ENCODE data around the gene EFNA2. TPM values are rescaled to one million over a fixed set of nuclear protein-coding genes. Genes with fewer than 3 reads are reported as not detected.

EFNA2 gene
- total and polyA plus RNA-seq, 4 experiments from 2014 or later, result not detected

DNA sequence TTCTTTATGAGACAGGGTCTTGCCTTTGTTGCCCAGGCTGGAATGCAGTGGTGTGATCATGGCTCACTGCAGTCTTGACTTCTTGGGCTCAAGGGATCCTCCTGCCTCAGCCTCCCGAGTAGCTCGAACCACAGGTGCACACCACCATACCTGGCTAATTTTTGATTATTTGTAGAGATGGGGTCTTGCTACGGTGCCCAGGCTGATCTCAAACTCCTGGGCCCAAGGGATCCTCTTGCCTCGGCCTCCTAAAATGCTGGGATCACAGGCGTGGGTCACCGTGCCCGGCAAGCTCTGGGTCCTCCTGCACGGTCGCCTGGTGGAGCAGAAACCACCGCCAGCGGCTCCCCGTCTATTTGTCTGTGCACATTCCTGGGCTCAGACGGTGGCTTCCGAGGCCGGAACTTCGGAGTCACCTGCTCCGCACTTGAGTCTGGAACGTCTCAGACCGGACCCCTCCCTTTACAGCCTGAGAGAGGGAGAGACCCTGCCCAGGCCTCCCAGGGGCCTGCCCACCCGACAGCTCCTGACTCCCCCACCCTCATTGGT, 22.2 kb downstream of the EFNA2 start:
- H3K27me3 ChIP-seq (ENCODE audit: insufficient read depth, low read length), result no peaks in the 10 kb centered on the region
- Mint-ChIP-seq H3K4me1 (no peaks in the 10 kb centered on the region), H3K4me3 (no peak overlapping the region), H3K36me3 (no peaks in the 10 kb centered on the region), H3K9me3 (no peaks in the 10 kb centered on the region), H3K27me3 (no peaks in the 10 kb centered on the region), H3K27ac (peak overlapping the region in 1 of 7 donors; percentile 4)
- H3K9me3 ChIP-seq (ENCODE audit: control insufficient read depth in 1 of 2, low read length in 2 of 2), result no peaks in the 10 kb centered on the region
- POLR2A ChIA-PET (ENCODE audit: partially characterized antibody), result no interaction called here
- CTCF ChIA-PET (ENCODE audit: partially characterized antibody), result no interaction called here
- no peaks in the 10 kb centered on the region for H3K36me3 ChIP-seq (ENCODE audit: insufficient read depth, low read length)
- no peak overlapping the region for H3K4me3 ChIP-seq (ENCODE audit: low read length in 2 of 2)
- H3K27ac ChIP-seq (ENCODE audit: low read depth, low read length), result no peak overlapping the region
- intact Hi-C loops (cut with micrococcal nuclease), result no loop called here
- no peaks in the 10 kb centered on the region for H3K4me1 ChIP-seq (ENCODE audit: insufficient read depth, low read length)
- no peak for DNase-seq

DNA sequence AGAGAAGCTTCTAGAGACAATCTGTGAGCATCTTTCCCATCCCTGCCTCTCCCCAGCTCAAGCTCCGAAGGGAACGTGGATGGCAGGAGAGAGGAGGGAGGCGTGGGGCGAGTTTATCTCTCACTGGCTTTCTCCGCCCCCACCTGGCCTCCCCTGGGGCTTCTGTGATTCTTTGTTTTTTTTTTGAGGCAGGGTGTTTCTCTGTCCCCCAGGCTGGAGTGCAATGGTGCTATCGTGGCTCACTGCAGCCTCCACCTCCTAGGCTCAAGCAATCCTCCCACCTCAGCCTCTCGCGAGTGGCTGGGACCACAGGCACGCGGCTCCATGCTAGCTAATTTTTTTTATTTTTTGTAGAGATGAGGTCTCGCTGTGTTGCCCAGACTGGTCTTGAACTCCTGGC, 23.0 kb downstream of the EFNA2 start:
- Mint-ChIP-seq H3K4me1 (no peaks in the 10 kb centered on the region), H3K36me3 (no peaks in the 10 kb centered on the region), H3K9me3 (no peaks in the 10 kb centered on the region), H3K4me3 (no peak overlapping the region), H3K27me3 (no peaks in the 10 kb centered on the region), H3K27ac (no peak overlapping the region)
- intact Hi-C loops (cut with micrococcal nuclease), result no loop called here
- Histone ChIP-seq H3K4me3 (ENCODE audit: low read length in 2 of 2) (no peak overlapping the region), H3K9me3 (ENCODE audit: control insufficient read depth in 1 of 2, low read length in 2 of 2) (no peaks in the 10 kb centered on the region), H3K27me3 (ENCODE audit: insufficient read depth, low read length) (no peaks in the 10 kb centered on the region), H3K4me1 (ENCODE audit: insufficient read depth, low read length) (no peaks in the 10 kb centered on the region), H3K27ac (ENCODE audit: low read depth, low read length) (no peak overlapping the region), H3K36me3 (ENCODE audit: insufficient read depth, low read length) (no peaks in the 10 kb centered on the region)
- ChIA-PET POLR2A (ENCODE audit: partially characterized antibody) (no interaction called here), CTCF (ENCODE audit: partially characterized antibody) (interaction anchor here (1.1 kb wide), 1 partner anchor 29 kb away, joined by 3 read pairs; no protein-coding TSS in a partner anchor)
- DNase-seq, result no peak

DNA sequence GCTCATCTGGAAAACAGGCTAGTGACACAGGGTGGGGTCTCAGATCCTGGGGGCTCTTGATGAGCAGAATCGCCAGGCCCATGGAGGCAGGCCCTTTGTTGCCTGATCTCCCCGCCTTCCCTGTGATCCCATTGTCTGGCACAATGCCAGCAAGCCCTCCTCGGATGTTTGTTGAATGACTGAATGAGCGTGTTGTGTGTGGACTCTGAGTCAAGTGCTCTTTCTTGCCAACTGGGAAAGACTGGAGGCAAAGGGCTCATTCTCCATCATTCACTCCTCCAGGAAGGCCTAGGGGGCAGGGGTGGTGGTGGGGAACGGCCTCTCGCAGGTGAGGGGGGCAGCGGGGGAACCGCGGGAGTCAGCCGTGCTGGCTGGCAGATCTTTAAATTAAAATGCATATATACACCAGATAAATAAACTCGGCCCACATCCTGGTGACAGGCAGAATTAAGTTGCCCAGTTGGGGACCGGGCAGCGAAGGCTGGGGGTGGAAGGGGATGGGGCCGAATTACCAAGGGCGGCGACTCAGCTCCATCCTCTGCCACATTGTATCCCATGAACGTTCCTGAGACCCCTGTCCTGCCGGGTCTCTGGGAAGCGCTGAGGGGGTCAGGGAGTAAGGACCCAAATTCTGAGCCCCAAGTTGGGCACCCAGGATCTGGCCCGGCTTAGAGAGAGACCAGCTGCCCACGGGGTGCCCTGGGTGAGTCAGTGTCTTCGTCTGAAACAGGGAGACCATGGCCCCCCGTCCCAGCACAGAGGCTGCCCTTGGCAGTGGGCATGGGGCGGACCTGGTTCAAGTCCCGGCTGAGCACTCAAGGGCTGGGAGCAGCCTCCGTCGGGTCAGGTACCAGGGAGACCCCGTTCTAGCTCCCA, 24.5 kb downstream of the EFNA2 start:
- no peak overlapping the region for H3K27ac ChIP-seq (ENCODE audit: low read depth, low read length)
- H3K27me3 ChIP-seq (ENCODE audit: insufficient read depth, low read length), result no peaks in the 10 kb centered on the region
- POLR2A ChIA-PET (ENCODE audit: partially characterized antibody), result no interaction called here
- H3K4me3 ChIP-seq (ENCODE audit: low read length in 2 of 2), result no peak overlapping the region
- no peaks in the 10 kb centered on the region for H3K9me3 ChIP-seq (ENCODE audit: control insufficient read depth in 1 of 2, low read length in 2 of 2)
- Mint-ChIP-seq H3K4me3 (no peak overlapping the region), H3K27ac (no peak overlapping the region), H3K36me3 (no peaks in the 10 kb centered on the region), H3K9me3 (no peaks in the 10 kb centered on the region), H3K27me3 (peaks cover 0 to 3% of the 10 kb centered on the region in 2 donors), H3K4me1 (no peaks in the 10 kb centered on the region)
- no peaks in the 10 kb centered on the region for H3K4me1 ChIP-seq (ENCODE audit: insufficient read depth, low read length)
- H3K36me3 ChIP-seq (ENCODE audit: insufficient read depth, low read length), result no peaks in the 10 kb centered on the region
- intact Hi-C loops (cut with micrococcal nuclease), result no loop called here
- no peak for DNase-seq
- CTCF ChIA-PET (ENCODE audit: partially characterized antibody), result no interaction called here

DNA sequence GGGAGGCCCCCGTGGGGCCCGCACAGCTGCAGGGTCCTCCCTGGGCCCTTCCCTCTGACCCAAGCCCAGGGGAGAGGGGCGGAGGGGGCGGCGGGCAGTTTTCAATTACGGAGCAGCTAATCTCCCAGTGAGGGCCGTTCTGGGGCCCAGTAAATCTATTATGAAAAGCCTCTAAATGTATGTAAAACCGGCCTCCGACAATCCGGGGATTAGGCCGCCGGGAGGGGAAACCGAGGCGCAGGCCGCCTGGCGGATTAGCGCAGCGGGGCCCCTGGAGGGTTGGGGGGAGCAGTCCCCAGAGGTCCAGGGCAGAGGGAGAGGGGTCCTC, 25.1 kb downstream of the EFNA2 start:
- Mint-ChIP-seq H3K27me3 (peaks cover 0 to 5% of the 10 kb centered on the region in 2 donors), H3K4me3 (no peak overlapping the region), H3K9me3 (no peaks in the 10 kb centered on the region), H3K36me3 (no peaks in the 10 kb centered on the region), H3K27ac (no peak overlapping the region), H3K4me1 (no peaks in the 10 kb centered on the region)
- ChIA-PET POLR2A (ENCODE audit: partially characterized antibody) (no interaction called here), CTCF (ENCODE audit: partially characterized antibody) (no interaction called here)
- Histone ChIP-seq H3K9me3 (ENCODE audit: control insufficient read depth in 1 of 2, low read length in 2 of 2) (no peaks in the 10 kb centered on the region), H3K4me3 (ENCODE audit: low read length in 2 of 2) (no peak overlapping the region), H3K27me3 (ENCODE audit: insufficient read depth, low read length) (no peaks in the 10 kb centered on the region), H3K36me3 (ENCODE audit: insufficient read depth, low read length) (no peaks in the 10 kb centered on the region), H3K27ac (ENCODE audit: low read depth, low read length) (no peak overlapping the region), H3K4me1 (ENCODE audit: insufficient read depth, low read length) (no peaks in the 10 kb centered on the region)
- no peak for DNase-seq
- intact Hi-C loops (cut with micrococcal nuclease), result no loop called here

DNA sequence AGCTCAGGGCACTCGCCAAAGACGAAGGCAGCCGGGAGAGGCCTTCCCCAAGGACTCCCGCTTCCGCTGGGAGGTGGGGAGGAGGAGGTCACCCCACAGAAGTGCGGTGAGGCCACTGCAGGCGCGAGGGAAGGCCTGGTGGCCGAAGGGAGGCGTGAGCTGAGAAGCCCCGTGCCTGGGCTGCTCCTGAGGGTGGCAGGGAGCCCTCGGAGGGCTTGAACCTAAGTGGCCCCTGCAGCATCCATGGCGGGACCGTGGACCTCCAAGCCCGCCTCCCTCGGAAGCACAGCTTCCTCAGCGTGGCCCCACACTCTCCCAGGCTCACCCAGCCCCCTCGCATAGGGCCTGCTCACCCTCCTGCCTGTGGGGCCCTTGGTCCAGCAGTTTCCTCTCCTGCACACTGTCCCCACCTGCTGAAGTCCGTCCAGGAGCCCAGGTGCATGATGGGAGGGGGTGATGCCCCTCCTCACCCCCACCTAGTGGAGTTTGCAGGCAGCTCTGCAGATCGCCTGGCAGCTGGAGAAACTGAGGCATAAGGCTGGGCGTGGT, 25.9 kb downstream of the EFNA2 start:
- intact Hi-C loops (cut with micrococcal nuclease), result no loop called here
- Histone ChIP-seq H3K27me3 (ENCODE audit: insufficient read depth, low read length) (no peaks in the 10 kb centered on the region), H3K9me3 (ENCODE audit: control insufficient read depth in 1 of 2, low read length in 2 of 2) (no peaks in the 10 kb centered on the region), H3K4me1 (ENCODE audit: insufficient read depth, low read length) (no peaks in the 10 kb centered on the region), H3K27ac (ENCODE audit: low read depth, low read length) (no peak overlapping the region), H3K36me3 (ENCODE audit: insufficient read depth, low read length) (no peaks in the 10 kb centered on the region), H3K4me3 (ENCODE audit: low read length in 2 of 2) (no peak overlapping the region)
- ChIA-PET POLR2A (ENCODE audit: partially characterized antibody) (no interaction called here), CTCF (ENCODE audit: partially characterized antibody) (no interaction called here)
- Mint-ChIP-seq H3K4me3 (no peak overlapping the region), H3K27me3 (peaks cover 0 to 5% of the 10 kb centered on the region in 2 donors), H3K4me1 (no peaks in the 10 kb centered on the region), H3K27ac (no peak overlapping the region), H3K9me3 (no peaks in the 10 kb centered on the region), H3K36me3 (no peaks in the 10 kb centered on the region)
- no peak for DNase-seq

DNA sequence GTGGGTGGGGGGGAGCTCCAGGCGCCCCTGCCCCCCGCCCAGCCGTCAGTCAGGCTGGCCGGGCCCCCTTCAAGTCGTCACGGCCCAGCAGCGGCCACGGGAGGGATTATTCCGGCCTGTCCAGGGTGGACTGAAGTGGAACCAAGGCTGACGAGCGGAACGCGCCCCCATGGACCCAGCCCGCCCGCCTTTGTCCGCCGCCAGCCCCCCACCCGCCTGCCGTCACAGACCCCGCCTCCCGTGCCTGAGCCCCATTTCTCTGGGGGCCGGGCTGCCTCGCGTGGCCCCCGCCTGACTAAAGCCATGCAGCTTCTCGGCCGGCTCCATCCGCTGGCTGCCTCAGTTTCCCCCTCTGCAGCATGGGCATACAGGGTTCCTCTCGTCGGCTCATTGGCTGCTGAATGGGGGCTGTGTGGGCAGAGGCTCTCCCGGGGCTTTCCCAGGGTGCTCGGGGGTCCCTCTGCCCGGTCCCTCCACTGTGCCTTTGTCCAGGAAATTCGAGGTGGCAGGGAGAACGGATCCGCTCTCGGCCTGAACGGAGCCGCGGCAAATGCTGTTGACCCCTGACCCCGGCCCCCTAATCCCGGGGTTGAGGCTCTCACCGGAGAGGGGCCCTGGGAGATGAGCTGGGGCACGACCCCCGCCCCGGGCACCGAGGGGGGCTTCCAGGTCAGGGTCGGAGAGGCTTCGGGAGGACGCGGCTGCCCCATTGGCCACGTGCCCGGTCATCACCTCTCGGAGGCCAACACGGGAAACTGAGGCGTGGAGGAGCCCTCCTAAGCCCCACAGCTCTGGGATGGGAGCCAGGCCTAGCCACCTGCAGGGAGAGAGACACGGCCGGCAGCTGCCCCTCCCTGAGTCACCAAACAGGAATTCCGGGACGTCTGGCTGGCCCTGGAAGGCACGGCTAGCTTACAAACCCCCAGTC, 27.4 kb downstream of the EFNA2 start:
- no peaks in the 10 kb centered on the region for H3K9me3 Mint-ChIP-seq
- H3K36me3 ChIP-seq (ENCODE audit: insufficient read depth, low read length), result no peaks in the 10 kb centered on the region
- no peak overlapping the region for H3K4me3 ChIP-seq (ENCODE audit: low read length in 2 of 2)
- H3K27me3 ChIP-seq (ENCODE audit: insufficient read depth, low read length), result no peaks in the 10 kb centered on the region
- H3K36me3 Mint-ChIP-seq, result no peaks in the 10 kb centered on the region
- intact Hi-C loops (cut with micrococcal nuclease), result no loop called here
- POLR2A ChIA-PET (ENCODE audit: partially characterized antibody), result no interaction called here
- CTCF ChIA-PET (ENCODE audit: partially characterized antibody), result no interaction called here
- no peak overlapping the region for H3K27ac ChIP-seq (ENCODE audit: low read depth, low read length)
- H3K9me3 ChIP-seq (ENCODE audit: control insufficient read depth in 1 of 2, low read length in 2 of 2), result no peaks in the 10 kb centered on the region
- peaks cover 8 to 13% of the 10 kb centered on the region in 2 donors for H3K27me3 Mint-ChIP-seq
- no peak overlapping the region for H3K27ac Mint-ChIP-seq
- H3K4me1 Mint-ChIP-seq, result no peaks in the 10 kb centered on the region
- no peak overlapping the region for H3K4me3 Mint-ChIP-seq
- no peaks in the 10 kb centered on the region for H3K4me1 ChIP-seq (ENCODE audit: insufficient read depth, low read length)
- no peak for DNase-seq
